PC-3 (cell line): Measurements from ENCODE around the gene CORO2A. TPM values are rescaled to one million over a fixed set of nuclear protein-coding genes. Genes with fewer than 3 reads are reported as not detected.

Source experiments
- ATAC-seq: fragments of 200-7000 bp; cut with Tn5 transposase; 2 replicates; pipeline ENCODE4 v1.9.1; 2020; ENCODE audit warnings: mild to moderate bottlenecking, moderate library complexity
- BruUV-seq: library from RNA; stranded (reverse); fragments of 400-500 nt; replicated peaks from 2 replicates; lab custom pipeline; 2021; lab: Mats Ljungman, UMichigan
- CTCF ChIA-PET: fragments of 300-600 bp; sonication (Branson Sonifier 250); formaldehyde crosslinking; loops from one replicate; lab custom pipeline; 2022; ENCODE audit warnings: antibody characterized with exemption; lab: Charles Lee
- POLR2A ChIA-PET: fragments of 300-600 bp; sonication (Branson Sonifier 250); formaldehyde crosslinking; loops from one replicate; lab custom pipeline; 2022; ENCODE audit warnings: antibody characterized with exemption; ENCODE audit not compliant: unreplicated experiment; lab: Charles Lee
- DNase-seq: peaks from one replicate; pipeline ENCODE4 v3.0.0-alpha.2; 2015
- H2AFZ ChIP-seq: fragments of 300-600 bp; sonication (generic); 2 replicates; pipeline ENCODE4 v1.6.0; 2016; ENCODE audit warnings: antibody characterized with exemption, low read length
- H3F3A ChIP-seq: fragments of 300-600 bp; sonication (generic); one replicate; pipeline ENCODE4 v1.6.0; 2017; ENCODE audit warnings: antibody characterized with exemption, low read length, control low read depth, mild to moderate bottlenecking; ENCODE audit not compliant: unreplicated experiment
- H3K27ac ChIP-seq: fragments of 300-600 bp; sonication (generic); 2 replicates; pipeline ENCODE4 v1.5.1; 2016; ENCODE audit warnings: mild to moderate bottlenecking, low read length
- H3K27me3 ChIP-seq: fragments of 300-600 bp; sonication (generic); 2 replicates; pipeline ENCODE4 v1.6.1; 2016; ENCODE audit warnings: low read length, mixed read lengths
- H3K36me3 ChIP-seq: fragments of 300-600 bp; sonication (generic); 2 replicates; pipeline ENCODE4 v1.6.1; 2016; ENCODE audit warnings: low read depth, mixed run types, low read length, mixed read lengths
- H3K4me1 ChIP-seq: fragments of 300-600 bp; sonication (generic); 2 replicates; pipeline ENCODE4 v1.5.1; 2016; ENCODE audit warnings: low read length; ENCODE audit not compliant: insufficient read depth
- H3K4me2 ChIP-seq: fragments of 300-600 bp; sonication (generic); 2 replicates; pipeline ENCODE4 v1.6.0; 2016; ENCODE audit warnings: low read length
- H3K4me3 ChIP-seq: fragments of 300-600 bp; sonication (generic); 2 replicates; pipeline ENCODE4 v1.5.1; 2016; ENCODE audit warnings: mild to moderate bottlenecking, low read length, mixed read lengths
- H3K79me2 ChIP-seq: fragments of 300-600 bp; sonication (generic); 2 replicates; pipeline ENCODE4 v1.6.1; 2017; ENCODE audit warnings: low read length, mixed read lengths
- H3K9ac ChIP-seq: fragments of 300-600 bp; sonication (generic); 2 replicates; pipeline ENCODE4 v1.6.0; 2016; ENCODE audit warnings: mild to moderate bottlenecking, low read length
- H3K9me2 ChIP-seq: fragments of 300-600 bp; sonication (generic); replicated peaks from 2 replicates; pipeline ENCODE4 v1.6.1; 2016; ENCODE audit warnings: mixed run types, low read length, mixed read lengths
- H3K9me3 ChIP-seq: fragments of 300-600 bp; sonication (generic); 2 replicates; pipeline ENCODE4 v1.6.1; 2016; ENCODE audit warnings: low read length, mixed read lengths
- H4K20me1 ChIP-seq: fragments of 300-600 bp; sonication (generic); 2 replicates; pipeline ENCODE4 v1.6.1; 2016; ENCODE audit warnings: low read length, mixed read lengths
- EZH2 ChIP-seq: fragments of 300-600 bp; sonication (generic); IDR thresholded peaks from one replicate; pipeline ENCODE4 v1.6.1; 2017; ENCODE audit warnings: antibody characterized with exemption, mild to moderate bottlenecking, low read length; ENCODE audit not compliant: unreplicated experiment
- EZH2phosphoT487 ChIP-seq: fragments of 300-600 bp; sonication (generic); IDR thresholded peaks from 2 replicates; pipeline ENCODE4 v1.6.1; 2018; ENCODE audit warnings: mild to moderate bottlenecking, antibody characterized with exemption, low read length, borderline replicate concordance
- intact Hi-C: fragments of 100-400 bp; cut with micrococcal nuclease; formaldehyde crosslinking; loops from 2 replicates; pipeline ENCODE4 v1.9.0; 2023
- total RNA-seq: library from RNA; depleted of rRNA; stranded (reverse); fragments of >200 nt; gene quantifications from 2 replicates; pipeline ENCODE4 v1.2.3, GENCODE V29; 2014
- TF ChIP-seq, protein P1 (sequence below): fragments of 300-600 bp; sonication (generic); conservative IDR thresholded peaks from 2 replicates; pipeline ENCODE4 v1.5.1; 2017; ENCODE audit warnings: antibody characterized with exemption, low read depth, mild to moderate bottlenecking, low read length

The CORO2A gene
- total RNA-seq, 1 experiment from 2014 or later, result 2.2 TPM

DNA sequence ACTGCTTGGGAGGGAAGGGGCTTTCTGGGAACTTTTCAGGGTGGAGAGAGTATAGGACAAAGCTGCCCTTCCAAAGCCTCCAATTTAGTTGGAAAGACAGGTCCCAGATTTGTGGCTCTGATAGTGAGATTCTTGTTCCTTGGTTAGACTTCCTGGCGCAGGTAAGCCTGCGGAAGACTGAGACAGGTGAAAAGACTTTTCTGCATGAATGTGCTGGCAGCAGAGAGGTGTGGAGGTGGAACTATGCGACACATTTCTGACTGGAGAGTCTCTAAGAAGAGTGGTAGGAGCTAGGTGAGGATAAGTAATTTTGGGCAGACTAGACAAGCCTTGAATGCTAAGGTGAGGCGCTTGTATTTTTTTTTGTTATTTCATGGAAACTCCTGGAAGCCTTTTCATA lies 106.0 kb downstream of the CORO2A start:
- Histone ChIP-seq H3K9ac (no peak overlapping the region), H3K79me2 (no peaks in the 10 kb centered on the region), H3K4me2 (no peak overlapping the region), H3K9me2 (no peaks in the 10 kb centered on the region), H3K4me1 (no peaks in the 10 kb centered on the region), H3K4me3 (no peak overlapping the region), H3K36me3 (peaks cover 11% of the 10 kb centered on the region), H3F3A (no peaks in the 10 kb centered on the region), H3K27ac (no peak overlapping the region), H2AFZ (no peak overlapping the region), H4K20me1 (no peaks in the 10 kb centered on the region), H3K9me3 (no peaks in the 10 kb centered on the region), H3K27me3 (no peaks in the 10 kb centered on the region)
- POLR2A ChIA-PET, result interaction anchor here (0.6 kb wide), 1 partner anchor 16 kb away, joined by 11 read pairs; no protein-coding TSS in a partner anchor
- intact Hi-C loops, result no loop called here
- DNase-seq (no peak), ATAC-seq (no peak)
- BruUV-seq, result no TSS peak
- CTCF ChIA-PET, result no interaction called here
- TF ChIP-seq, protein P1, sequence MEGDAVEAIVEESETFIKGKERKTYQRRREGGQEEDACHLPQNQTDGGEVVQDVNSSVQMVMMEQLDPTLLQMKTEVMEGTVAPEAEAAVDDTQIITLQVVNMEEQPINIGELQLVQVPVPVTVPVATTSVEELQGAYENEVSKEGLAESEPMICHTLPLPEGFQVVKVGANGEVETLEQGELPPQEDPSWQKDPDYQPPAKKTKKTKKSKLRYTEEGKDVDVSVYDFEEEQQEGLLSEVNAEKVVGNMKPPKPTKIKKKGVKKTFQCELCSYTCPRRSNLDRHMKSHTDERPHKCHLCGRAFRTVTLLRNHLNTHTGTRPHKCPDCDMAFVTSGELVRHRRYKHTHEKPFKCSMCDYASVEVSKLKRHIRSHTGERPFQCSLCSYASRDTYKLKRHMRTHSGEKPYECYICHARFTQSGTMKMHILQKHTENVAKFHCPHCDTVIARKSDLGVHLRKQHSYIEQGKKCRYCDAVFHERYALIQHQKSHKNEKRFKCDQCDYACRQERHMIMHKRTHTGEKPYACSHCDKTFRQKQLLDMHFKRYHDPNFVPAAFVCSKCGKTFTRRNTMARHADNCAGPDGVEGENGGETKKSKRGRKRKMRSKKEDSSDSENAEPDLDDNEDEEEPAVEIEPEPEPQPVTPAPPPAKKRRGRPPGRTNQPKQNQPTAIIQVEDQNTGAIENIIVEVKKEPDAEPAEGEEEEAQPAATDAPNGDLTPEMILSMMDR, result no peak
- no peak for TF ChIP-seq EZH2
- TF ChIP-seq EZH2phosphoT487, result no peak

DNA sequence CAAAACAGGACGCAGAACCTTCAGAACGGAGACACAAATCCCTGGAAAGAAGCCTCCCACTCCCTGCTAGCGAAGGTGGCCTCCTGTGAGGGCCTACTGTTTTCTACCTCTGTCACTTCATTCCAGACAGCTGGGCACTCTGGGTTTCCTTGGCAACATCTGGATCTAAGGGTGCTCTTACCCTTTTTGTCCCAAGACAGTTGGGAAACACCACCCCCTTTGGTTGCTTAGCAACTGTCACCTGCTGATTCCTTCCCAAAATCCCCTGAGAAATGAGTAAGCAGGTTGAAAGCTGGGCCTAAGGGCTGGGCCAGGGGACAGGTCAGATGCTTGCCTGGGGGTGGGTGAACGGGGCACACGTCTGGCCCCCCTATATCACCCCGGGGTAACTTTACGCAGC lies 106.5 kb downstream of the CORO2A start:
- Histone ChIP-seq H3K27ac (no peak overlapping the region), H3K9me3 (no peaks in the 10 kb centered on the region), H3K4me1 (0 out of 2 replicates have a peak, but pooled peaks cover 3% of the 10 kb centered on the region), H3K9me2 (no peaks in the 10 kb centered on the region), H3K4me2 (no peak overlapping the region), H4K20me1 (no peaks in the 10 kb centered on the region), H3K36me3 (peaks cover 15% of the 10 kb centered on the region), H3F3A (no peaks in the 10 kb centered on the region), H3K9ac (no peak overlapping the region), H3K27me3 (no peaks in the 10 kb centered on the region), H2AFZ (no peak overlapping the region), H3K79me2 (no peaks in the 10 kb centered on the region), H3K4me3 (no peak overlapping the region)
- no TSS peak for BruUV-seq
- TF ChIP-seq, protein P1, result no peak
- TF ChIP-seq EZH2 (no peak), EZH2phosphoT487 (no peak)
- ChIA-PET CTCF (no interaction called here), POLR2A (interaction anchor here (0.5 kb wide), 1 partner anchor 29 kb away, joined by 7 read pairs; no protein-coding TSS in a partner anchor)
- ATAC-seq (no peak), DNase-seq (peak; percentile 3)
- intact Hi-C loops, result no loop called here

DNA sequence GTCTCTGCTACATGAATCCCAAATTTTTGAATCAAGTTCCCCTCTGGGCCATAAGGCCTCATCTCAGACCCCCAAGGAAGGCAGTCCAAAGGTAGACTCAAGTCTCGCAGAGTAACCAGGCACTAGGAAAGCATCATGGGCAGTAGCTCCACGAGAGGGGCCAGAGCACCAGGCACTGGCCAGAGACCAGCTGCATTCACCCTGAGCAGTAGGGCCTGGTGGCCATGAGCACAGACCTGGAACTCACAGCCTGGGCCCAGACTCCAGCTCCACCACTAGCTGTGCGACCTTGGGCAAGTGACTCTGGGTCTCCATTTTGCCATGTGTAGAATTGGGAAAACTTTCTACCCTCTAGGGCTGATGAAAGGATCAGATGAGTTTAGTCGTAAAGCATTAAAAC lies 107.4 kb downstream of the CORO2A start:
- Histone ChIP-seq H3K9me2 (no peaks in the 10 kb centered on the region), H3K79me2 (no peaks in the 10 kb centered on the region), H4K20me1 (no peaks in the 10 kb centered on the region), H2AFZ (no peak overlapping the region), H3K4me2 (no peak overlapping the region), H3K27me3 (no peaks in the 10 kb centered on the region), H3K9ac (no peak overlapping the region), H3K4me1 (0 out of 2 replicates have a peak, but pooled peaks cover 3% of the 10 kb centered on the region), H3F3A (no peaks in the 10 kb centered on the region), H3K9me3 (no peaks in the 10 kb centered on the region), H3K27ac (no peak overlapping the region), H3K36me3 (peaks cover 18% of the 10 kb centered on the region), H3K4me3 (no peak overlapping the region)
- DNase-seq (no peak), ATAC-seq (no peak)
- POLR2A ChIA-PET, result no interaction called here
- intact Hi-C loops, result no loop called here
- BruUV-seq, result no TSS peak
- CTCF ChIA-PET, result no interaction called here
- TF ChIP-seq, protein P1, result no peak
- TF ChIP-seq EZH2phosphoT487 (no peak), EZH2 (no peak)
